ENCODE measurements around the gene GZMB. TPM values are rescaled to one million over a fixed set of nuclear protein-coding genes. Genes with fewer than 3 reads are reported as not detected.
"Not testable (repeated sequence)": the region's sequence is repeated elsewhere in the genome, so short reads cannot be mapped to it uniquely, and the experiment has no call there.

The GZMB gene
- total RNA-seq, 2 experiments from 2014 or later, result 682 to 685 TPM

DNA sequence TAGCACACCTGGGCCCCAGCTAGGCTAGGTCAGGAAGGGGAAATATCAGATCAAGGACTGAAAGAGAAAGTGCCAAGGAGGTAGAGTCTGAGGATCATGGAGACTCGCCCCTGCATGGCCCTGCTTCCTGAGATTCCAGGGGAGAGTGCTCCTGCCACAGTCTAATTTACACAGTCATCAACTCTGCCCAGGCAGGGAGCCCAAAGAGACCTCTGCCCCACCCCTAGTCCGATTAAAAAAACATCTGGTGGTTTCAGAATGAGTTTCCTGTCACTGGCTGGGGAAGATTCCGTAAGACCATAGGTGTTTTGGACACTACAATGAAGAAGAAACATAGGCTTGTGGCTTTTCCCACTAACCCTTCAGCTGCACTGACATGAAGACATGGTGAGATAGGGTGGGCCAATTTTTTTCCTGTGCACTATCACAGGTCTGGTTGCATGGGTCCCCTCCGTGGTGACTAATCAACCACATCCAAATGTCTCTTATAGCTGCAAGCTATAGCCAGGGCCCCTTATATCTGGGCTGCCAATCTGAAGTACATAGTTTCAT lies 31.5 kb upstream of the GZMB start:
- peaks cover 31% of the 10 kb centered on the region for H3K36me3 Mint-ChIP-seq (ENCODE audit: low read depth)
- no peaks in the 10 kb centered on the region for H3K27me3 Mint-ChIP-seq
- CTCF ChIA-PET, result interaction anchor here (1.0 to 2.1 kb wide), 6 partner anchors 9 to 60 kb away, joined by 3 to 10 read pairs (median 6); partner anchors contain the start of gene GZMB
- peaks cover 90% of the 10 kb centered on the region for H3K4me1 Mint-ChIP-seq
- POLR2A ChIA-PET, result interaction anchor here (1.0 to 2.4 kb wide), 7 partner anchors 9 to 57 kb away, joined by 3 to 16 read pairs (median 5); partner anchors contain the start of genes GZMB and GZMH
- H3K27ac Mint-ChIP-seq, result peak overlapping the region; percentile 81
- no peaks in the 10 kb centered on the region for H3K9me3 Mint-ChIP-seq
- DNase-seq, result peak; percentile 72
- H3K4me3 Mint-ChIP-seq, result peak overlapping the region; percentile 49

DNA sequence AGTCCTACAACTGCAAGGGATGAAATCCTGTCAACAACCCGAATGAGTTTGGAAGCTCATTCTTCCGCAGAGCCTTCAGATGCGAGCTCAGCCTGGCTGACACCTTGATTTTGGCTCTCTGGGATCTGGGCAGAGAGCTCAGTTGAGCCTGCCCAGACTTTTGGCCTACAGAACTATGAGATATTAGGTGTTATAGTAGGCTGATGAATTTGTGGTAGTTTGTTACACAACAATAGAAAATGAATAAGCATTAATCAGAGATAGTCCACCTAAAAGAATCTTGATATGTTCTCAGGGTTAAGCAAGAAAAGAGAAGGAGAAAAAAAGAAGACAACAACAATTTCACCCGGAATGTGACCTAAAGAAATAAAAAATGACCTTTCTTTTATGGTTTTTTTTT lies 30.4 kb upstream of the GZMB start:
- peaks cover 87% of the 10 kb centered on the region for H3K4me1 Mint-ChIP-seq
- no peak overlapping the region for H3K4me3 Mint-ChIP-seq
- H3K9me3 Mint-ChIP-seq, result no peaks in the 10 kb centered on the region
- H3K27ac Mint-ChIP-seq, result peak overlapping the region; percentile 81
- ChIA-PET POLR2A (interaction anchor here (1.5 to 5.3 kb wide), 3 partner anchors 10 to 31 kb away, joined by 5 to 42 read pairs (median 7); no protein-coding TSS in a partner anchor), CTCF (interaction anchor here (2.3 kb wide), 1 partner anchor 9 kb away, joined by 12 read pairs; no protein-coding TSS in a partner anchor)
- DNase-seq, result no peak
- no peaks in the 10 kb centered on the region for H3K27me3 Mint-ChIP-seq
- peaks cover 25% of the 10 kb centered on the region for H3K36me3 Mint-ChIP-seq (ENCODE audit: low read depth)

- no peaks in the 10 kb centered on the region for H3K9me3 Mint-ChIP-seq
- ChIA-PET CTCF (interaction anchor here (2.3 kb wide), 1 partner anchor 11 kb away, joined by 12 read pairs; no protein-coding TSS in a partner anchor), POLR2A (interaction anchor here (1.2 to 5.3 kb wide), 3 partner anchors 11 to 31 kb away, joined by 3 to 42 read pairs (median 7); no protein-coding TSS in a partner anchor)
- no peak for DNase-seq
- H3K27ac Mint-ChIP-seq, result peak overlapping the region; percentile 59
- no peak overlapping the region for H3K4me3 Mint-ChIP-seq
- H3K4me1 Mint-ChIP-seq, result peaks cover 83% of the 10 kb centered on the region
- H3K36me3 Mint-ChIP-seq (ENCODE audit: low read depth), result peaks cover 15% of the 10 kb centered on the region
- H3K27me3 Mint-ChIP-seq, result no peaks in the 10 kb centered on the region
Observed at GRCh38 chr14:24662753-24663152, 28.8 kb upstream of the GZMB start.

DNA sequence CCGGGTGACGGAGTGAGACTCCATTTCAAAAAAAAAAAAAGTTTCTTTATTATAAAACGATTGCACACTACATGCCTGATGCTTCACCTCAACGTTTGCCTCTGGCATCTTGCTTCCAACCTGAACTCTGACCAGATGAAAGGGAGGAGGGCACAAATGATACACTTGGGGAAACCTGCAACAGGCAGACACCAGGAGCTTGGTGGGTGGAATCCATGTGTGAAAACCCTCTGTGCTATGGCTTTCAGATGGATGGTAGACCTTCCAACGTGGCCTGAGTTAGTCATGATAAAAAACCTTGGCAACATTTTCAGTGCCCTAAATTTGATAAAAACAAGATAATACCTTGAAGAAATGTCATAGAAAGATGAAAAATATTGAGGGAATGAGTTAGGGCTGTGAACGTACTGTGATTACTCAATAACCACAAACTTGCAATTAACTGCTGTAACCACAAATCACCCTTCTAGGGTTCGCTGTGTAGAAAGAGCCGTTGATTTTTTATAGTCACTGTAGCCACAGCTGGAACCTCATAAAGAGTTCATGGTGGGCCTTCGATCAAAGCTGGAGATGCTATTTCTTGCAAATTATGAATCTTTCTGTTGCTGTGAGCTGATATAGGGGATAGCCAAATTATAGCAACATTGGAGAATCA lies 26.1 kb upstream of the GZMB start:
- peaks cover 7% of the 10 kb centered on the region for H3K36me3 Mint-ChIP-seq (ENCODE audit: low read depth)
- no peak for DNase-seq
- POLR2A ChIA-PET, result interaction anchor here (0.7 to 5.3 kb wide), 4 partner anchors 10 to 169 kb away, joined by 3 to 42 read pairs (median 4); no protein-coding TSS in a partner anchor
- CTCF ChIA-PET, result interaction anchor here (0.7 to 2.1 kb wide), 4 partner anchors 13 to 54 kb away, joined by 3 to 9 read pairs (median 6); no protein-coding TSS in a partner anchor
- no peak overlapping the region for H3K4me3 Mint-ChIP-seq
- peaks cover 9% of the 10 kb centered on the region for H3K27me3 Mint-ChIP-seq
- no peaks in the 10 kb centered on the region for H3K9me3 Mint-ChIP-seq
- peaks cover 57% of the 10 kb centered on the region for H3K4me1 Mint-ChIP-seq
- peak overlapping the region; percentile 4 for H3K27ac Mint-ChIP-seq

- H3K27ac Mint-ChIP-seq, H3K4me1 Mint-ChIP-seq, POLR2A ChIA-PET, CTCF ChIA-PET, H3K4me3 Mint-ChIP-seq, DNase-seq: not testable (repeated sequence)
- Mint-ChIP-seq H3K9me3 (peaks cover 15% of the 10 kb centered on the region), H3K27me3 (peaks cover 21% of the 10 kb centered on the region), H3K36me3 (ENCODE audit: low read depth) (peaks cover 22% of the 10 kb centered on the region)
Observed at GRCh38 chr14:24648361-24648760, 14.4 kb upstream of the GZMB start.

- H3K9me3 Mint-ChIP-seq, result no peaks in the 10 kb centered on the region
- CTCF ChIA-PET, result interaction anchor here (1.7 kb wide), 1 partner anchor 34 kb away, joined by 4 read pairs; no protein-coding TSS in a partner anchor
- H3K27me3 Mint-ChIP-seq, result peaks cover 4% of the 10 kb centered on the region
- no peaks in the 10 kb centered on the region for H3K36me3 Mint-ChIP-seq (ENCODE audit: low read depth)
- H3K4me1 Mint-ChIP-seq, result peaks cover 21% of the 10 kb centered on the region
- H3K27ac Mint-ChIP-seq, result no peak overlapping the region
- H3K4me3 Mint-ChIP-seq, result no peak overlapping the region
- no peak for DNase-seq
- POLR2A ChIA-PET, result interaction anchor here (1.1 kb wide), 1 partner anchor 29 kb away, joined by 3 read pairs; no protein-coding TSS in a partner anchor
Observed at GRCh38 chr14:24639905-24640304, 5.9 kb upstream of the GZMB start.

DNA sequence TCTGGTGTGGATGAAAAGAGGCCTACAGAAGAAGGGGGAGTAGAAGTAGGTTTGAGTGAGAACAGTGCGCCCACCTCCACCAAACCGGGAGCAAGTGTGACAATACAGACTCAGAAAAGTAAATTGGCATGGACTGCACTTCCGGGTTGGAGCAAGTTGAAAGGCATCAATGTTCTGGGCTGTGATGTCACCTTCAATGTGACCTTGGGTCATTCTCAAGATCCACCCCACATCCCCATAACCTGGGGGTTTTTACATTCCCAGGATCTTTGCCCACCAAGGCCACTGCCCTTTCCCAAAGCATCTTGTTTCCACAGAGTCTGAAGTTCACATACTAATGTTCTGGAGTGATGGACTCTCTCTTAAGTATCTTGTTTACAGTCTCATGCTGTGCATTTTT lies 5.3 kb upstream of the GZMB start:
- Mint-ChIP-seq H3K4me3 (no peak overlapping the region), H3K9me3 (no peaks in the 10 kb centered on the region), H3K4me1 (peaks cover 27% of the 10 kb centered on the region), H3K36me3 (ENCODE audit: low read depth) (no peaks in the 10 kb centered on the region), H3K27ac (no peak overlapping the region), H3K27me3 (peaks cover 4% of the 10 kb centered on the region)
- no peak for DNase-seq
- ChIA-PET POLR2A (no interaction called here), CTCF (no interaction called here)

- no peak for DNase-seq
- peaks cover 46% of the 10 kb centered on the region for H3K36me3 Mint-ChIP-seq (ENCODE audit: low read depth)
- CTCF ChIA-PET, result interaction anchor here (0.8 to 3.2 kb wide), 12 partner anchors 11 to 150 kb away, joined by 3 to 29 read pairs (median 6); partner anchors contain the start of gene GZMH
- H3K4me3 Mint-ChIP-seq, result peak overlapping the region; percentile 84
- peaks cover 4% of the 10 kb centered on the region for H3K27me3 Mint-ChIP-seq
- peak overlapping the region; percentile 90 for H3K27ac Mint-ChIP-seq
- H3K9me3 Mint-ChIP-seq, result no peaks in the 10 kb centered on the region
- POLR2A ChIA-PET, result interaction anchor here (0.7 to 4.9 kb wide), 9 partner anchors 9 to 60 kb away, joined by 3 to 48 read pairs (median 5); partner anchors contain the start of gene GZMH
- peaks cover 56% of the 10 kb centered on the region for H3K4me1 Mint-ChIP-seq
Observed at GRCh38 chr14:24633353-24633752, 637 bp downstream of the GZMB start.

DNA sequence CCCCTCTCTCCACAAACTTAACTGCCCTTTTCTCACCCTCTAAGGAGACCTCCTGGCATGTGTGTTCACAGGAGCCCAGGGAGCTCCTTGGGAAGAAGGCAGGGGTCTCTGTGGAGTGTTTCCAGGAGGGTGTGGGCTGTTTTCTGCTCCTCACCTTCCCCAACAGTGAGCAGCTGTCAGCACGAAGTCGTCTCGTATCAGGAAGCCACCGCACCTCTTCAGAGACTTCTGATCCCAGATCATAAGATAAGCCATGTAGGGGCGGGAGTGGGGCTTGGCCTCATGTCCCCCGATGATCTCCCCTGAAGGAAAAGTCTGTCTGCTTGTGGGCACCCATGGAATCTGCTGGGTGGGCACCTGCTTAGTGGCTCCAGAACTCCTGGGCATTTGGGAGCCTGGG lies 1.2 kb downstream of the GZMB start:
- peaks cover 47% of the 10 kb centered on the region for H3K36me3 Mint-ChIP-seq (ENCODE audit: low read depth)
- no peaks in the 10 kb centered on the region for H3K9me3 Mint-ChIP-seq
- no peak for DNase-seq
- H3K4me3 Mint-ChIP-seq, result peak overlapping the region; percentile 84
- H3K4me1 Mint-ChIP-seq, result peaks cover 56% of the 10 kb centered on the region
- H3K27ac Mint-ChIP-seq, result peak overlapping the region; percentile 90
- peaks cover 4% of the 10 kb centered on the region for H3K27me3 Mint-ChIP-seq
- POLR2A ChIA-PET, result interaction anchor here (1.6 to 4.9 kb wide), 5 partner anchors 24 to 41 kb away, joined by 5 to 48 read pairs (median 10); partner anchors contain the start of gene GZMH
- CTCF ChIA-PET, result interaction anchor here (1.0 to 3.2 kb wide), 4 partner anchors 25 to 61 kb away, joined by 4 to 13 read pairs (median 12); partner anchors contain the start of gene GZMH

DNA sequence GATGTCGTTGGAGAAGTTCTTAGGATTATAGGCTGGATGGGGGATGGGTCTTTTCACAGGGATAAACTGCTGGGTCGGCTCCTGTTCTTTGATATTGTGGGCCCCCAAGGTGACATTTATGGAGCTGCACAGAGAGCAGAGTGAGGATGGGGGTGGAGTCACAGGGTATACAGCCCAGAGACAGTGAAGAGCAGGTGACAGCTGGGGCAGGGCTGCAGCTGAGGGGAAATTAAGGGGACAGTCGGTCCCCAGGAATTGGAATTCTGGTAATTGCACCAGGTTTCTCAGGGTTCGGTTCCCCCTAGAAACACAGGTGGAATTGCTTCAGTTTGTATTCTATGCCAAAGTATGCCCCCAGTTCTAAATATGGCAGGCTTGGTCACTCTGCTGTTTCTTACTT lies 1.7 kb downstream of the GZMB start:
- ChIA-PET CTCF (interaction anchor here (1.0 kb wide), 1 partner anchor 46 kb away, joined by 4 read pairs; no protein-coding TSS in a partner anchor), POLR2A (interaction anchor here (1.6 to 4.9 kb wide), 2 partner anchors 33 to 42 kb away, joined by 5 to 48 read pairs; no protein-coding TSS in a partner anchor)
- no peak for DNase-seq
- peaks cover 56% of the 10 kb centered on the region for H3K4me1 Mint-ChIP-seq
- peak overlapping the region; percentile 90 for H3K27ac Mint-ChIP-seq
- H3K36me3 Mint-ChIP-seq (ENCODE audit: low read depth), result peaks cover 49% of the 10 kb centered on the region
- peaks cover 4% of the 10 kb centered on the region for H3K27me3 Mint-ChIP-seq
- peak overlapping the region; percentile 84 for H3K4me3 Mint-ChIP-seq
- no peaks in the 10 kb centered on the region for H3K9me3 Mint-ChIP-seq

GRCh38 chr14:24631749-24632335 lies 2.1 kb downstream of the GZMB start:
- POLR2A ChIA-PET, result interaction anchor here (4.9 kb wide), 1 partner anchor 42 kb away, joined by 48 read pairs; no protein-coding TSS in a partner anchor
- no peak for DNase-seq
- H3K36me3 Mint-ChIP-seq (ENCODE audit: low read depth), result peaks cover 49% of the 10 kb centered on the region
- peak overlapping the region; percentile 90 for H3K27ac Mint-ChIP-seq
- peaks cover 4% of the 10 kb centered on the region for H3K27me3 Mint-ChIP-seq
- CTCF ChIA-PET, result interaction anchor here (1.0 kb wide), 1 partner anchor 46 kb away, joined by 4 read pairs; no protein-coding TSS in a partner anchor
- H3K4me3 Mint-ChIP-seq, result peak overlapping the region; percentile 84
- H3K9me3 Mint-ChIP-seq, result no peaks in the 10 kb centered on the region
- H3K4me1 Mint-ChIP-seq, result peaks cover 55% of the 10 kb centered on the region

- Mint-ChIP-seq H3K27me3 (no peaks in the 10 kb centered on the region), H3K36me3 (ENCODE audit: low read depth) (peaks cover 49% of the 10 kb centered on the region), H3K9me3 (no peaks in the 10 kb centered on the region), H3K4me1 (peaks cover 51% of the 10 kb centered on the region), H3K4me3 (peak overlapping the region; percentile 84), H3K27ac (peak overlapping the region; percentile 90)
- CTCF ChIA-PET, result interaction anchor here (0.9 kb wide), 1 partner anchor 25 kb away, joined by 3 read pairs; no protein-coding TSS in a partner anchor
- no peak for DNase-seq
- POLR2A ChIA-PET, result interaction anchor here (1.0 to 4.9 kb wide), 4 partner anchors 21 to 43 kb away, joined by 3 to 48 read pairs (median 3); no protein-coding TSS in a partner anchor
Observed at GRCh38 chr14:24630872-24631477, 3.0 kb downstream of the GZMB start.
